Pancreas (tissue), 10 donors: ENCODE data around the gene ZNF683. TPM values are rescaled to one million over a fixed set of nuclear protein-coding genes. Genes with fewer than 3 reads are reported as not detected.
"Not testable (repeated sequence)": the region's sequence is repeated elsewhere in the genome, so short reads cannot be mapped to it uniquely, and the experiment has no call there.

Experiments
- ATAC-seq, 4 donors: fragments of 200-7000 bp; cut with Tn5 transposase; one replicate each; pipeline versions ENCODE4 v1.8.0 to v1.9.1; 2020; ENCODE audit warnings: mild to moderate bottlenecking in 4 of 4, moderate library complexity in 4 of 4
- DNase-seq, 6 donors: peaks; one replicate each; pipeline ENCODE4 v3.0.0-alpha.2; 2020
- FAIRE-seq: peaks from 2 replicates; lab custom pipeline; 2012; peaks lifted over from hg19 to GRCh38; lab: Jason Lieb, UNC
- H3K27ac ChIP-seq, 4 donors: fragments of 200-600 bp; sonication (generic); 1 replicate in 3 of 4; 2 replicates in 1 of 4; pipeline versions ENCODE4 v1.5.0 to v1.8.0; 2020
- H3K27me3 ChIP-seq, 4 donors: fragments of 200-600 bp; one replicate each; pipeline ENCODE4 v1.8.0; 2021
- H3K36me3 ChIP-seq, 3 donors: fragments of 200-600 bp; sonication (generic) in 1 of 3; one replicate each; pipeline versions ENCODE4 v1.5.0 to v1.8.0; 2020 to 2021
- H3K4me1 ChIP-seq, 3 donors: fragments of 200-600 bp; one replicate each; pipeline ENCODE4 v1.8.0; 2021
- H3K4me3 ChIP-seq, 4 donors: fragments of 200-600 bp; sonication (generic) in 2 of 4; one replicate each; pipeline versions ENCODE4 v1.5.0 to v1.8.0; 2020 to 2021
- H3K9me3 ChIP-seq, 4 donors: fragments of 200-600 bp; one replicate each; pipeline ENCODE4 v1.8.0; 2021
- CTCF ChIP-seq, 4 donors: fragments of 200-600 bp; sonication (generic) in 3 of 4; IDR thresholded peaks; one replicate each; pipeline versions ENCODE4 v1.5.0 to v1.8.0; 2021; ENCODE audit warnings: antibody characterized with exemption in 4 of 4
- WGBS, 2 donors: extraction: QIAGEN DNeasy Blood & Tissue Kit; methylation state at CpG; one replicate each; pipeline ENCODE4 v1.1.7; 2013; 5-methylcytosine and 5-hydroxymethylcytosine counted together
- intact Hi-C, 3 donors: fragments of 100-400 bp; cut with DNase I; formaldehyde crosslinking; loops; one replicate each; pipeline versions ENCODE4 v1.11.1 to v1.14.2; 2022
- polyA plus RNA-seq, 2 donors: library from polyadenylated mRNA; stranded (reverse); fragments of 200-250 nt; gene quantifications; one replicate each; pipeline ENCODE4 v1.2.3, GENCODE V29; 2013
- total RNA-seq, 6 donors: library from RNA; stranded (reverse); fragmentation: NEBNext Ultra II Directional in 4 of 6; extraction: Animal tissue kit (Norgen Biotek cat#: 25700) in 4 of 6; gene quantifications; one replicate each; pipeline versions ENCODE4 v1.2.1 to v1.2.4, GENCODE V29; 2021 to 2023
- donor health status: healthy with polysubstance abuse.
- donor health status: DM: no; HTN: no; CAD: no; lungs with moderate emphysema.
- donor health status: DM: no; HTN: no; CAD: no.
- donor health status: control.
- donor health status: control.
- donor health status: Bipolar disorder and iron deficiency.
- donor health status: DM: yes; HTN: yes; CAD: no.
- donor health status: DM: no; HTN: no; CAD: no.
- donor health status: DM: no; HTN: no; CAD: no.
- donor health status: DM: yes; HTN: yes; CAD: no.

ZNF683 gene
- total and polyA plus RNA-seq, 8 donors, result 0.12 to 0.47 (median 0.27) TPM; not detected in 4

DNA sequence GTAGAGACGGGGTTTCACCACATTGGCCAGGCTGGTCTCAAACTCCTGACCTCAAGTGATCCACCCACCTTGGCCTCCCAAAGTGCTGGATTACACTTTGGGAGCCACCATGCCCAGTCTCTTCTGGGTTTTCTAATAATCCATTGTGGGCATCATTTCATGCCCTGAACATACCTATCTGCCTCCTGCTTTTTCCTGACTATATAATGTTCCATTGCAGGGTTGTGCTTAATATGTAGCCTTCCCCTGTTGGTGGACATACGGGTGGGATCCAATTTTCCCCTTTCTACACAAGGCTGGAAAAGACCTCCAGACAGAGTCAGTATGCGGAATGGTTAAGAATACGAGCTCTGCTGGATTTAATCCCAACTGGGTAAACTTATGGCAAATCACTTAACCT lies 3.5 kb upstream of the ZNF683 start:
- FAIRE-seq, result no peak
- no peak overlapping the region for H3K27ac ChIP-seq
- H3K4me3 ChIP-seq, result no peak overlapping the region
- no peak for TF ChIP-seq CTCF (IDR thresholded peaks at IDR 0.05)
- H3K4me1 ChIP-seq, result no peaks in the 10 kb centered on the region
- no peak for DNase-seq
- no peak for ATAC-seq
- H3K27me3 ChIP-seq, result no peaks in the 10 kb centered on the region
- intact Hi-C loops, result no loop called here
- WGBS, 2 donors, result 84 to 90% methylated on average over 4 of the region's 4 CpGs
- no peaks in the 10 kb centered on the region for H3K9me3 ChIP-seq
- H3K36me3 ChIP-seq, result no peaks in the 10 kb centered on the region

DNA sequence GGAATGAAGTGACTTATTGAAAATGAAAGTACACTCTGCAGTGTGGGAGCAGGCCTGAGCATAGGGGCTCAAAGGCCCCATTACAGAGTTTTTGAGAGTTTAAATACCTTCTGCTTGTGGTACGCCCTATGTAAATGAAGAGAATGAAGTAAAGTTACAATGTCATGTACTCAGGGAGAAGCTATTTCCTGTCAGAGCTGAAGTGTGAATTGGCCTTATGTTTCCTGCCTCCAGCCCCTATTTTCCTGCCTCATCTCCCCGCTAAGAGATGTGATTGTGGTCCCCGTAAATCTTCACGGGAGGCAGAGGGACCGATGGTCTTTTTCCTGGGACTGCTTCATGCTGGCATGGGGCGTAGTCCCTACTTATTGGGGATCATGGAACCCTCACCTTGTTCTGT lies 2.5 kb upstream of the ZNF683 start:
- intact Hi-C loops, result no loop called here
- no peak for FAIRE-seq
- 77 to 88% methylated on average over 6 of the region's 6 CpGs for WGBS, 2 donors
- Histone ChIP-seq H3K27me3 (no peaks in the 10 kb centered on the region), H3K4me1 (no peaks in the 10 kb centered on the region), H3K9me3 (no peaks in the 10 kb centered on the region), H3K36me3 (no peaks in the 10 kb centered on the region), H3K4me3 (no peak overlapping the region), H3K27ac (no peak overlapping the region)
- no peak for DNase-seq
- ATAC-seq, result no peak
- TF ChIP-seq CTCF (IDR thresholded peaks at IDR 0.05), result no peak

DNA sequence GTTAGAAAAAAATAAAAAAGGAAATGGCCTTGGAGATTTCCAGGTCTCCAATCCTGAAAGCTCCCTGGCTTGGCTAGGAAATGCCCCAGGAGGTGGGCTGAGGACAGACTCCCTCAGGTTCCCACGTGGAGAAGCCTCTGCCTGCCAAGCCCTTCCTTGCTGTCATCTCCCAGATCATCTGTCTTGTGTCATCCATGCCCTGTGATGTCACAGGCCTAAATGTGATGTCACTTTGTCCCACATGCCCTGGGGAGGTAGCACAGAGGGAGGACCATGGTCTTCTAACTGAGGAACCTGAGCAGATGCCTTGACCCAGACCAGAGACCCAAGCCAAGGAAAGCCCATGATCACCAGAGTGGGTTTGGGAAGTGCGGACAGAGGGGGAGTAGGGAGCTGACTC lies 1.8 kb upstream of the ZNF683 start:
- H3K27ac ChIP-seq, FAIRE-seq, DNase-seq, ATAC-seq, H3K4me1 ChIP-seq, H3K4me3 ChIP-seq, H3K9me3 ChIP-seq, H3K36me3 ChIP-seq, intact Hi-C loops, H3K27me3 ChIP-seq: not testable (repeated sequence)
- WGBS, 2 donors, result 43% methylated on average over 2 of the region's 2 CpGs

DNA sequence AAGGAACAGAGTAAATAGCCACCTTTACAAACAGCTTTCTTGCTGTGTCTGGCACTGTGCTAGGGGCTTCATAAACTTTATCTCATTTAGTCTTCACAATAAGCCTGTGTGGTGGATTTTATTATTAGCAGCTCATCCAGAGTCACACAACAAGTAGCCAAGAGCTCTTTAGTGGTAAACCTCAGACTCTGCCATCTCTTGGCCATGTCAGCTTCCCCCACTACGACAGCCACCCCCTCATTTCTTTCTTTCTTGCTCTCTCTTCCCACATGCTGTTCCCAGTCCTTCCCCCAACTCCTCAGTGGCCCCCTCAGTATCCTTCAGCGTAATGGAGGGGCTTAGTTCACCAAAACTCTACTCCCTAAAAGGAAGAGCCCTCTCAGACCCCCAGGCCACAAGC lies 1.2 kb upstream of the ZNF683 start:
- Histone ChIP-seq H3K4me3 (no peak overlapping the region), H3K4me1 (no peaks in the 10 kb centered on the region), H3K36me3 (no peaks in the 10 kb centered on the region), H3K27ac (no peak overlapping the region), H3K27me3 (no peaks in the 10 kb centered on the region), H3K9me3 (no peaks in the 10 kb centered on the region)
- WGBS, 2 donors, result 25 to 49% methylated on average over 2 of the region's 2 CpGs
- ATAC-seq (no peak), FAIRE-seq (no peak), DNase-seq (no peak)
- TF ChIP-seq CTCF (IDR thresholded peaks at IDR 0.05), result no peak
- intact Hi-C loops, result no loop called here

- WGBS, 2 donors, result 54 to 69% methylated on average over 4 of the region's 4 CpGs
- H3K27ac ChIP-seq, result no peak overlapping the region
- no peak for FAIRE-seq
- no peak overlapping the region for H3K4me3 ChIP-seq
- no peaks in the 10 kb centered on the region for H3K27me3 ChIP-seq
- H3K9me3 ChIP-seq, result no peaks in the 10 kb centered on the region
- TF ChIP-seq CTCF (IDR thresholded peaks at IDR 0.05), result no peak
- DNase-seq, result no peak
- intact Hi-C loops, result no loop called here
- ATAC-seq, result no peak
- no peaks in the 10 kb centered on the region for H3K4me1 ChIP-seq
- no peaks in the 10 kb centered on the region for H3K36me3 ChIP-seq
Observed at GRCh38 chr1:26373281-26373680, 731 bp upstream of the ZNF683 start.

DNA sequence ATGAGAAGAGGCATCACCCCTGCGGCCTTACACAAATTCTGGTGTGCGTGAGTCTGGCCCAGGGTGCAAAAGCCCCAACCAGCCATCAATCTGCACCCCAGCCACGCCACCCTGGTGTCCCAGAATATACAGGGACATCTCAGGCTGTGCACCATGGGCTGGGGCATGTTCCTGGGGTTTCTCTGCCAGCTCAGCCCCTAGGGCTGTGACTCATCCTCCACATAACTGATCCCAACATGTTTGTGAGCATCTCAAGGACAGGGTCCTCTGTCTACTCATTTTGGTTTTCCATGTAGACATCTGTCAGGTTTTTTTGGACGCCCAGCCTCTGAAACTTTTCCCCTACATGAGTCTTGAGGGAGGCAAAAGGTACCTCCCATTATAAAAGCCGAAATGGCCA lies 511 bp downstream of the ZNF683 start:
- Histone ChIP-seq H3K27me3 (no peaks in the 10 kb centered on the region), H3K4me1 (no peaks in the 10 kb centered on the region), H3K36me3 (no peaks in the 10 kb centered on the region), H3K27ac (no peak overlapping the region), H3K4me3 (no peak overlapping the region), H3K9me3 (no peaks in the 10 kb centered on the region)
- DNase-seq (no peak), ATAC-seq (no peak), FAIRE-seq (no peak)
- TF ChIP-seq CTCF (IDR thresholded peaks at IDR 0.05), result no peak
- WGBS, 2 donors, result 73 to 80% methylated on average over 5 of the region's 5 CpGs
- intact Hi-C loops, result no loop called here
